Suprapubic skin (tissue), 3 donors: ENCODE data around the gene RUNX2.

Source experiments
- CTCF ChIP-seq, 2 donors: fragments of 200-600 bp in 1 of 2; fragments of 450-650 bp in 1 of 2; sonication (generic) in 1 of 2; IDR thresholded peaks; one replicate each; pipeline ENCODE4 v1.5.1; 2016 to 2019; ENCODE audit warnings: antibody characterized with exemption in 2 of 2, mild to moderate bottlenecking in 1 of 2, moderate library complexity in 1 of 2
- POLR2A ChIP-seq, 2 donors: fragments of 450-650 bp; IDR thresholded peaks; one replicate each; pipeline ENCODE4 v1.6.1; 2017; ENCODE audit warnings: antibody characterized with exemption in 2 of 2, mild to moderate bottlenecking in 2 of 2, moderate library complexity in 2 of 2

DNA sequence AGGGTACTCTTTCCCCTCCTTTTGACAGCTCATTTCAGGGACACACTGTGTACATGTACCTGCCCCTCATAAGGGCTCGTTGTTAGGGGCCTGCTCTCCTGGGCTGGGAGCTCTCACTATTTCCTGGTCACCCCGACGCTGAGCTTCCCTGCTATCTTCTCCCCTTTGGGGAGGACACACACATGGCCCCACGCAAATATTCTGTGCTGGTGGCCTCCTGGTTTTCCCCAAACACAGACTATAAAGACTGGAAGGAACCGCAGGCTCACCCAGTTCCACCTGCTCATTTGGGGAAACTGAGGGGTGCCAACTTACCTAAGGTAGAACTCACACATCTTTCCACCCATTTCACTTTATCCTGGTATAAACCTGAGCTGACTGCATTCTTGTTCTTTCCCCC, 351.0 kb downstream of the RUNX2 start:
- TF ChIP-seq CTCF (IDR thresholded peaks at IDR 0.05) (no peak), POLR2A (IDR thresholded peaks at IDR 0.05) (no peak)
